Posterior cingulate gyrus (tissue), 11 donors: ENCODE measurements around the gene SEMA3A.

Experiments
- DNase-seq, 10 donors: peaks; one replicate each; pipeline versions ENCODE4 v3.0.0 to v3.0.0-alpha.2; 2020 to 2021; ENCODE audit warnings: mixed read lengths in 3 of 10
- intact Hi-C: fragments of 100-400 bp; cut with DNase I; formaldehyde crosslinking; loops from one replicate; pipeline ENCODE4 v1.15.1; 2023

SEMA3A gene

DNA sequence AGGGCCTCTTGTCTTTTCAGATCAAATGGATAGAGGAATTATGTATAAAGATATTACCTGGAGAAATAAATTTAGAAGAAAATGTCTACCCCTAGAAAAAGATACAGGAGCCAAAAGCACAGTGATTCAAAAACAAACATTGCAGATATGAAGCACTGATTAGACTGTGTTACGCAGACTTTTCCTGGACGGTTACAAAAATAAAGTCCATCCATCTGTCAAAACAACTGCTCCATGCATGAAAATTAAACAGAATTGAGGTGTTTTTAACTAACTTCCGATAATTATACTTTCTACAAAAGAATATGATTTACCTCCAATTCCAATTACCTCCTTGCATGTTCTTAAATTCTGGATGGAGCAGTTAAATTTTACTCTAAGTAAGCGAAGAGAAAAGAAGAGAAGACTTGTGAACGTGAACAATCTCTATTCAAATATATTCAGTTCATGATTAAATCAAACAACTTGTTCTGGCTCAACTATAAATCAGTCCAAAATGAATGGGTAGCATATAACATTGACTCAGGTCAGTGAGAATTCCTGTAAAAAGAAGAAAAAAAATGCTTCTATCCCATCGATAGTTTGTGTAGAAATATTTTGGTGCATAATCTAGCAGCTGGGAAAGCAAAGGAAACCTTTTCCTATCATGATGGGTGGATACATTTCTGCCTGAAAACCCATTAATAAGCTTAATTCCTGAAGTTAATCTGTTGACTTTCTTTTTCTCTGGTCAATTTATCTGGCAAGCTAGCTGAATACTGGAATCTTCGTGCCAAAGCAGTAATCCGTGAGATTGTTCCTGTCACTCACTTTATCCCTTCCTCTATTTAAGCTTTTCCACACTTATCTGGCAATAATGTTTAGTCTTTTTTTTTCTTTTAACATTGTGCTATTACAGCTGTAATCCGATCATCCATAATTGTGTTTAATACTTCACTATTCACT, 80.4 kb downstream of the SEMA3A start:
- no peak for DNase-seq
- intact Hi-C loops: no loop called here

DNA sequence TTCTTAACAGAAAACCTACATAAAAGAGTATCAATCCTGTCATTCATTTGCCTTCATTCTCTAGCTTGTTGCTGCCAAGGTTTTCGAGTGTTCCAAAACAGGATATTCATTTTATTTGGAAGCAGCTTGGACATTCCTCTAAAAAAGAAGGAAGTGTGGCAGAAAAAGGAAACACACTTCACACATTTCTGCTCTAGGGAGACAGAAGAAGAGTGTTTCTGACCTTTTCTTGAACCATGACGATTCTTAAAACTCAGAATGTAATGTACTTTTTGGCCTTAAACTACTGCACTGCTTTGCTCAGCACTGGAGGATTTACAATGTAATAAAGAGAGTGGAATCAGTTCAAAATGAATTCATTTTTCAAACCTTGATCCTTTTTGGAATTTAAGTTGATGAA, 81.3 kb downstream of the SEMA3A start:
- intact Hi-C loops: no loop called here
- no peak for DNase-seq

DNA sequence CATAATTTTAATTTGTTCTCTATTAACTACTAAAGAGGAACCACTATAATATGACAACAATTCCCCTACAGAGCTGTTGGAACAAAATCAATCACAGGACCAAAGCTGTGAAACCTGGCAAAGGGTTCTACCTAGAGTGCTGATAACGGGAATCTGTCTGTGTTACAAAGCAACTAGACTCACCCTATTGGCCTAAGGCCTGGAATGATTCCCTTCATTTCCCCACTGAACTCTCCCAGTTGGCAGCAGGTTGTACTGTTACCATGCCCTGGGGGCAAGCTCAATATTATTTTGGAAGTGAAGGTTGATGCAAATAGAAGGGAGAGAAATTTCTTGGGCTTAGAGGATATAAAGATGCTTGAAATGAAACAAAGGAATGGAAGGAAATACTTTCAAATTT, 81.8 kb downstream of the SEMA3A start:
- intact Hi-C loops: no loop called here
- DNase-seq: no peak

DNA sequence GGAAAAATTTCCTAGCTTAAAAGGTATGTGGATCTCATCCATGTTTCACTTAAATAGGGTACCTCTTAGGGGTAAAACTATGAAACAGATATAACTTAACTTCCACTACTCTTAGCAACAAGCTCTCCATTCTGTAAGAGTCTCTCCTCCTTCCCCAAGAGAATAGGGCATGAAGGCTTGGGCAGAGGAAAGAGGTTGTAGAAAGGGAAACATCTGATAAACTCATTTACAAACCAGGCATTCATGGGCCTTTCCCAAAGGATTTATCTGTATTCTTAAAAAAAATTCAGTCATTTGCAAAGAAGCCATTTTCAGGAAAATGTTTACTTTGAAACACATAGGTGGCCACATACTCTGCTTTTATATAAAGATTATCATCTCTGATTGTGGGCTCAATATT, 82.7 kb downstream of the SEMA3A start:
- intact Hi-C loops: no loop called here
- DNase-seq: no peak

DNA sequence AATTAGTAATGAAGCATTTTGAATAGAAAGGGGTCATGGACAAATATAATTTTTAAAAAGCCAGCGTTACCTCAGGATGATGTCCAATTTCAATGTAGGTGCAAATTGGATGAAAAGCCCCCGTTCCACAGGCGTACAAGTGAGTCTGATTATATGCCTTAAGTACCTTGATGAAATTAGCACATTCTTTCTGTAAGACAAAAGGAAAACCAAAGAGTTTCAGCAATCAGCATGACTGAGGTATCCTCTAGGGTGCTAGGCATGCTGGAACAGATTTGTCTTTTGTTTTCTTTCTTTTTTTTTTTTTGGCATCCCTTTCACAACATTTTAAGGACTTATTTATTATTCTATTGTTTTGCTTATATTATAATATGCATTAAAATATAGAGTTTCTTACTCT, 84.2 kb downstream of the SEMA3A start:
- intact Hi-C loops: no loop called here
- DNase-seq: no peak

DNA sequence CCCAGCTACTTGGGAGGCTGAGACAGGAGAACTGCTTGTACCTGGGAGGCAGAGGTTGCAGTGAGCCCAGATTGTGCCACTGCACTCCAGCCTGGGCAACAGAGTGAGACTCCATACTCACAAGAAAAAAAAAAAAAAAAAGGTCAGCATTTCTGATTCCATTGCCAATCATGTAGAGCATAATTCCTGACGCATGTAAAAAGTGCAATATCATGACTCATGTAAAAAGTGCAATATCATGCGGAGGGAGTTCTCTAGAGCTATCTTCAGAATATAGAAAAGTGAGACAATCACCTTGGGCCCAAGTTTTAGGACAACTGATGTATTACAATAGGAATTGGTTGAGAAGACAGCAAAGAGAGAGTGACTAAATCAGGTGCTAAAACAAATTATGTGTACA, 85.8 kb downstream of the SEMA3A start:
- DNase-seq: no peak
- intact Hi-C loops: no loop called here

DNA sequence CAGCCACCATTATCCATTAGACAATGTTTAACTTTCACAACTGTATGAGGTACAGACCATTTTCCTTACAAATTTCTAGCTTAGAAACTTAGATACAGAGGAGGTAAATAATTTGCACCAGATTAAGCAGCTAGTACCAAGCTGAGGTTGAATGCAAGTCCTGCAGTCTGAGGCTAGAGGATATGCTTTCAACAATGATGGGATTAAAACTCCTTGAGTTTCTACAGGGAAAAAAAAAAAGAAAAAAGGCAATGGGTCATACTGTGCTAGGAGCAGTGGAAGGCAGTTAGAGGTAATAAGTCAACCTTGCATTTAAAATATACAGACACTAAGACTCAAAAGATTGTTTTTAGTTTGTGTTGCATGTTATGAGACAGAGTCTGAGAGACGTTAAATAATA, 86.5 kb downstream of the SEMA3A start:
- DNase-seq: no peak
- intact Hi-C loops: no loop called here

DNA sequence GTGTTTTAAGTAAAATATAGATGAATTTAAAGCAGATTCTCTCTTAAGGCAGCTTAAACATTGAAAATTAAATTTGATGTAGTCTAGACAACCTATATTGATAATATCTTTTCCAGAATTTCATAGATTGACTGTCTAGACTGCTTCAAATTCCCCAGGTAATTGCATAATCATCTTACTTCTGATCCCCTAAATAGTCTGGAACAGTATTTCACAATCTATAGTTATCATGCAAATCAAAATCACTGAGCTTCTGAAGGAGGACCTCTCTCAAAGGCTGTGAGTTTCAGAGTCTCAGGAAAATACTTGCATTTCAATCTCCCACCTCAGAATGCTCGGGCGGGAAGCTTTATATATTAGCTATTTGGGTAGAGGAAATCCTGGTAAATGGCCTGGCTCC, 87.3 kb downstream of the SEMA3A start:
- intact Hi-C loops: no loop called here

DNA sequence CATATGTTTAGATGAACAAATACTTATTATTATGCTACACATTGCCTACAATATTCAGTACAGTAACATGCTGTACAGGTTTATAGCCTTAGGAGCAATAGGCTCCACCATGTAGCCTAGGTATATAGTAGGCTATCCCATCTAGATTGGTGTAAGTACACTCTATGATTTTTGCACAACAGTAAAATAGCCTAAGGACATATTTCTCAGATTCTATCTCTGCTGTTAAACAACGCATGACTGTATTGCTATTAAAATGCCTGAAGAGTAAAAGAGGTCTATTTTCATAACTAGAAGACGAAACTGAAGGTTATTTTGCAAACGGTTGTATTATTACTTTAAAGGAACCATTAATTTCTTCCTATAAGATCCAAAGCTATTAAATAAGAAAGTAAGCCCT, 88.3 kb downstream of the SEMA3A start:
- intact Hi-C loops: no loop called here
- no peak for DNase-seq

More for the DNA sequence above, 87.3 kb downstream of the SEMA3A start:
- no peak for DNase-seq

DNA sequence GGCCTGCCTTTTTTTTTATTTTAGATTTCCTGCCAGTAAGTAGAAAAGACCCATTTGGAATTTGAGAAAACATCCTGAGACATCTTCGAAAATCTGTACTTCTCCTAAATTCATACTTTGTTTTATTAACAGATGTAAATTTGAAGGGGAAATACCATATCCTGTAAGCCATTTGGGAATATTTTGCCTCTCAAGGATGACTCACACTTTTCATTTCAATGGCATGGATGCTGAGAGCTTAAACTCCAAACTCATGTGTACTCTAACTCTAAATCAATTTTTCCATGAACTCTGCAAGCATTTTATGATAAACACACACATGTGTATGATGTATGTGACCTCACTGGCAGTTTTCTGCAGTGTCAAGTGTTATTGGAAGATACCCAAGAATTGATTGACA, 89.0 kb downstream of the SEMA3A start:
- no peak for DNase-seq
- intact Hi-C loops: no loop called here

DNA sequence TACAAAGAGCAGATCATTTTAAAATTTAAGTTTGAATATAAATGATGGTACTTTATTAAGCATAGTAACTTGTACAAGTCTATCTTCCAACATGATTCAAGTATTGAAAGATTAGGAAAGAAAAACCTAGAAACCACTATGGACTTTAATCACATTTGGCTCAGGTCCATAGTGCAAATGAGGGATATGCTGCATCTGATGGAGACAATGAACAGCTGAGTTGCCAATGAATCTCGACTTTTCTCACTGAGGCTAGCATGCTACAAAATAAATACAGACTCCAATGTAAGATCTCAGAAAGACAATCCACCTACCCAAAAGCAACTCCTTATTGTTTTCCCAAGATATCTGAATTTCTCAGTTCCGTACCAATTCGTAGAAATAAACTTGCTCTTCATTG, 89.8 kb downstream of the SEMA3A start:
- no peak for DNase-seq
- intact Hi-C loops: no loop called here

DNA sequence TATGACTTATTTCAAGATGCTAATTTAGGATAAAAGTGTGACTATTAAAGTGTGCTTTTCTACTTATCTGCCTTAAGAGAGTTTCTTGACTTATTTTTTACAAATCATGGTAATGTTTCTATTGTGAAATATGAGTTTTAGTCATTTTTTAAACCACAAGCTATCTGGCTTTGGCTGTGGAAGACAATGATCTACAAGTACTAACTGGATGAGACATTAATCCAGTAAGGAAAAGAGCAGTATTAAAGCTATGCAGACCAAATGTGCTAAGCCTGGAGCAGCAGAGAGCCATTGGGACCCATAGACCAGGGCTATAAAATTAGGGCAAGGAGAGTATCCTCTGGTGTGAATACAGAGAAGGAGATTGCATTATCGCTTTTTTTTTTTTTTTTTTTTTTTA, 92.4 kb downstream of the SEMA3A start:
- intact Hi-C loops: no loop called here
- DNase-seq: no peak

DNA sequence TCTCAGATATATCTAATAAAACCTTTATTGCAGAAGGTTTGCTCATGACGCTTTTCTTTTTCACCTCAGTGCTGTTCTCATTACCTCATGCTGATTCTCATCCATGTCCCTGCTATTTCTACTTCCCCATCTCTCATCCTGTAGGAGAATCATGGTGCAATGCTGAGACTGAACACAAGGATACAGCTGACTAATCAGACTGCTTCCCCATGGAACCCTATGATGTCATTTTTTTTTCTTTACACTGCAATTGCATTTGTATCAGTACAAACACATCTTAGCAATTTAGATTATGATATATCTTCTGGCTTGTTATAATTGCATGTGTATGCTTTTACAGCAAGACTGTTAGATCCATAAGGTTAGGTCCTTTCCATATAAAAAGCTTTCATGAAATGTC, 93.7 kb downstream of the SEMA3A start:
- intact Hi-C loops: no loop called here
- no peak for DNase-seq

DNA sequence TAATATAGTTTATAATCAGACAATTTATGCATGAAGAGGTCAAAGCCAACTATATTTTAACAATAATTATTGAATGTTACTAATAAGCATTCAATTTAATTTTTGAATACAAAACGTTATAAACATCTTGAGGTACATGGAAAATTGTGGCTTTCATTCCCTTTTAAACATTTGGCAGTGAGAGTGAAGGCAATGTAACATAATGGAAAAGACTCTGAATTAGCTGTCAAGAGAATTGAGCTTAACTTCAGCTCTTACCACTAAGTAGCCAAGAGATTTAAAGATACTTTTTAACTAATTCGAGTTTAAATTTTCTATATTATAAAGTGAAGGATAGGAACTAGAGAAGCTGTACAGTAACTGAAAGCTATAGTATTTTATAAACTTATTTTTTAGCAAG, 98.6 kb downstream of the SEMA3A start:
- no peak for DNase-seq
- intact Hi-C loops: no loop called here

DNA sequence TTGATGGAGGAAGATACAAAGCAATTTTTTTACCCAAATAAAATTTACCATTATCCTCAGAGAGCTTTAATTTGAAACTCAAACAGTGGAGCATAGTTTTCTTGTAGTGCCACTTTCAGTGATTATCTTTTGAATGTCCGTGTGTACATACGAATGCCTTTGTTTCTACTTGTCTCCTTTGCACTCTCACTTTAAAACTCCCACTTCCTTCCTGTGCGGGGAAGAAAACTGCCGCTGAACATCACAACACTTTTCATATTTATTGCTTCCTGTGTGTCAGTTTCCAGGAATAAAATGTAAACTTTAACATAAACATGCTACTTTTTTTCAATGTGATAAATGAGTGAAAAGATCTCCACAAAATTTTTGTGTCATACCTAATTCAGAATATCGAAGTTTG, 102.4 kb downstream of the SEMA3A start:
- DNase-seq: no peak

DNA sequence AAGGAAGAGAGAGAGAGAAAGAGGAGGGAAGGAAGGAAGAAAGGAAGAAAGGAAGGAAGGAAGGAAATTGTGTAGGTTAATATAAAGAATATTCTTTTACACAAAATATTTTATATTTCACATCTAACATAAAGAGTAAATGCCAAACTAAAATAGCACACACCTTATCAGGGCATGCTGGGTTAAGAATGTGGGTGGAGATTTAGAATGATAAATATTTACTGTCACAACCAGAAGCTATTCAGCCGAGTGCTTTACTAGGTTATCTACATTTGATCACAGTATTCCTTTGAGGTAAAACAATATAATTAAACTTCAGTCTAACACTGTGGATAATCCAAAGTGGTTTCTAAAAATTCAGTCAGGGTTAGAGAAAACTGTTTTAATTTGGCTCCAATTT, 103.3 kb downstream of the SEMA3A start:
- intact Hi-C loops: no loop called here

More for the DNA sequence above, 102.4 kb downstream of the SEMA3A start:
- intact Hi-C loops: no loop called here

DNA sequence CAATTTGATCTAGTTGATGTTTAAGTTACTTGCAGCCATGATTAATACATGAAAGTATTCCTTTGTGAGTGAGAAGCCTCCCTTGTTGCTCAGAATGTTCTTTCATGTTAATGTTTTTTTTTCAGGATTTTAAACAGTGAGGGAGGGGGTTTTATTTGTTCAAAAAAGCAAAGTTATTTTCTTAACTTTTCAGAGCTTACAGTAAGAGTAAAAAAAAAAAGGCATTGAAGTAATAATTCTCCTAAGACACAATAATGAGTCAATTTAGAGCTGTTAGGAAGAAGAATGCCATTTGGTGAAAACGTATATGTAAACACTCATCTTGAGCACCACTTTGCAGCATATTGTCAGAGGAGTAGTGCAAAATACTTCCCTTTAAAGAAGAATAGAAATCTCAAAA, 105.8 kb downstream of the SEMA3A start:
- no peak for DNase-seq
- intact Hi-C loops: no loop called here

More for the DNA sequence above, 103.3 kb downstream of the SEMA3A start:
- no peak for DNase-seq

DNA sequence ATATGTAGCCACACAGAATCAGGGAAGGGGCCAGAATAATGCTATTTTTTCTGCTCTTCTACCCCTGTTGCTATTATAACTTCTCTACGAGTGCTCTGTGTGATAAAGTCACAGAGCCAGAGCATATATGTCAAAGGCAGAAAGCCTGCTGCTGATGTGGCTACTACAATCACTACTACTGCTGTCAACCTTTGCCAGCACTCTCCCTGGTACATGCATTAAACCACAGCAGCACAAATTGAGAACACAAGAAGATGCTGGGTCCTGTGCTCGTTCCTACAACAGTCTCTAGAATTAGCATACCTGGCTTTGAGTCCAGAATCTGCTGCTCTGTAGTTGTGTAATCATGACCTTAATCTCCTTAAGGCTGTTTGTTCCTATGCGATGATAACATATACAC, 108.6 kb downstream of the SEMA3A start:
- intact Hi-C loops: no loop called here
- no peak for DNase-seq

DNA sequence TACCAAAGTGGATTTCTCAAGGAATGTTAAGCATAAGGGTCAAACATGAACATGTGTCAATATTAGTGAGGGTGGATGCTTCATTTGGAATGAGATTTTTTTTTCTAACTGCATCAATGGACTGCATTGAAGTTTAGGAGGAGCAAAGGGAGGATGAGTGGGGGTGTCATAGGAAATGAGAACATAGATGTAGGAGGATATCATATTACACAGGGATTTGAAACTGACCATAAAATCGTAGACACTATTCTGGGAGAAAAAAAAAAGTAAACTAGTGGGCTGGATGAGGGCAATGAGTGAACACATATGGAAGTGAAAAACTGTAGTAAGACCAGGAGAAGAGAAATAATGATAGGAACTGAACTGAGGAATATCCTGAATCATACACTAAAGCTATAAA, 109.4 kb downstream of the SEMA3A start:
- intact Hi-C loops: no loop called here

DNA sequence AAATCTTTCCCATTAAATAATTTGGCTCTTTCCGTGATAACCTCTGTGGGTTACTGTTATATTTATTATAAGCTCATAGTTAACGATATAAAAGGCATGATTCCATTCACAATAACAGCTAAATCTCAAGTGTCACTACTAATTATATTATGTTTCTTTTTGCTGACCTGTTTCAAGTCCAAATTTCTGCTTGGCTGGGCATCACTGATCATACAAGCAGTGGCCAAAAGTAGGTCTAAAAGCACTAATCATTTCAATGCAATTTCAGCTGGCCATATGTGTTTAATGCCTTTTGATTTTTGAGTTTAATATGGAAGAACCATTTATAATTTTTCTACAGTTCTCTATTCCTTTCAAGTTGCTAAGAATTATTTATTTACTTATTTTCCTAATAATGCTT, 110.7 kb downstream of the SEMA3A start:
- intact Hi-C loops: no loop called here
- DNase-seq: no peak

More for the DNA sequence above, 109.4 kb downstream of the SEMA3A start:
- no peak for DNase-seq

DNA sequence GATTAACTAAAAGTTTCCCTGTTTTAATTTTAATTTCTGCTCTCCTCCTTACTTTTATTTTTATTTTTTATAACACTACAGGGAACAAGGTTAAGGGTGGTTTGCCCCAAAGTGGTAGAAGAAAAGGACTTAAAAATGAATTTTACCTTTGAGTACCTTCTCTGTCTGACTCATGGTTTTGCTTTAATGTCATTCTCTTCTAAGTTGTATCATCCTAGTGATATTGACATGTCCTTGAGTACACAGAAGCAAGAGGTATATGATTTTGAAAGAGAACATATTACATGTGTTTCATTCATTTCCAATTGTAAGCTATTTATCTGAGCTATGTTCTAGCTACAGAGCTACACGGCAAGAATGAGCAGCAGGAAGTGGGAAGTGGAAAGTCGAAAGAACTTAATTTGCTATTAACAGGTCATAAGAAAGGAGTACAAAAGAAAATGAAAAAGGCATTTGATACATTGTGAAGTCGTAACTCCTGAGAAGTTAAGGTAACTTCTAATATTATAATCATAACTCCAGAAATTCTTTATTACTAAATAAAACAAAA, 112.5 kb downstream of the SEMA3A start:
- intact Hi-C loops: no loop called here
- DNase-seq: no peak

DNA sequence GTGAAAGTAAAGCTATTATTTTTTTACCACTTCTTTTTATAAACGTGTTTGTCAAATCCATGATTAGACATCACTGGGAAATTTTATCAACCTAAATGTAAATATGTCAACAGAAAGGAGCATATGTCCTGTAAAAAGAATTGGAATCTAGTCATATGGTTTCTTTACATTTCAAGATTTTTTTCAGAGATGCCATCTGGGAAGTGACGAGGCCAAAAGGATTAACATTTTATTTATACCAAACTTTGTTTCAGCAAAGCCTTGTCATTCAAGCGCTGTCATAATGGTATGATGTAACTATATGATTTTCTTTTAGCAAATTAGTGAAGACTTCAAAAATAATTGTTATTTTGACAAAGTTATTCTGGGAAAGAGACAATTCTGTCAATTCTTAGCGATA, 117.3 kb downstream of the SEMA3A start:
- intact Hi-C loops: no loop called here
- DNase-seq: no peak
